ENCODE measurements around the gene MYO1E. TPM values are rescaled to one million over a fixed set of nuclear protein-coding genes. Genes with fewer than 3 reads are reported as not detected.

MYO1E gene
- total RNA-seq, 2 donors from 2014 or later, result 47.8 to 65.6 TPM

DNA sequence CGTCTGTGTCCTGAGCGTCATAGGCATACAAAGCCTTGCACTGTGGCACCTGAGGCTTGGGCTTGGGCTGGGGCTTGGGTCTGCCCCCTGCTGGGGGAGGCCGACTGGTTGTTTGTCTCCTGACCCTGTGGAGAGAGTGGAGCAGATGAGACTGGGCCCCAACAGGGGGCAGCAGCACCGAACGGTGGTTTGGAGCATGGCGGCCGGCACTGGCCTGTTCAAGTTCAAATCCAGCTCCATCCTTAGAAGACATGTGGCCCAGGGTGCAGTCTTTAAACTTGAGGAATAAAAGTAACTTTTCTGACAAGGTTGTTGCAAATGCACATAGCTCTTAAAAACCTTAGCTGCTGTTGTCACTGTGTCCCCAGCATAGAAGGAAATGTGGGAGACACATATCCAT, 234.4 kb downstream of the MYO1E start:
- 79 to 85% methylated on average over 6 to 7 of the region's 7 CpGs for WGBS, 2 experiments (ENCODE audit: insufficient coverage in 1 of 2, insufficient read length in 1 of 2)
- Histone ChIP-seq H3K9me3 (ENCODE audit: control insufficient read depth, low read length) (no peaks in the 10 kb centered on the region), H3K36me3 (ENCODE audit: control insufficient read depth, insufficient read depth, low read length) (peaks cover 71% of the 10 kb centered on the region), H3K9ac (ENCODE audit: extremely low read depth, low read length, poor library complexity, severe bottlenecking) (no peak overlapping the region), H3K27me3 (ENCODE audit: control insufficient read depth, insufficient read depth, low read length, poor library complexity, severe bottlenecking) (no peaks in the 10 kb centered on the region), H3K27ac (ENCODE audit: low read depth, low read length) (peak overlapping the region; percentile 7), H3K4me3 (ENCODE audit: low read length) (no peak overlapping the region), H3K4me1 (ENCODE audit: control insufficient read depth, insufficient read depth, low read length) (no peaks in the 10 kb centered on the region)
- Mint-ChIP-seq H3K4me3 (no peak overlapping the region), H3K4me1 (peaks cover 8% of the 10 kb centered on the region), H3K27ac (peak overlapping the region; percentile 10), H3K36me3 (ENCODE audit: low read depth) (peaks cover 62% of the 10 kb centered on the region), H3K9me3 (no peaks in the 10 kb centered on the region), H3K27me3 (ENCODE audit: insufficient read depth) (no peaks in the 10 kb centered on the region)
- TF ChIP-seq, protein P1, sequence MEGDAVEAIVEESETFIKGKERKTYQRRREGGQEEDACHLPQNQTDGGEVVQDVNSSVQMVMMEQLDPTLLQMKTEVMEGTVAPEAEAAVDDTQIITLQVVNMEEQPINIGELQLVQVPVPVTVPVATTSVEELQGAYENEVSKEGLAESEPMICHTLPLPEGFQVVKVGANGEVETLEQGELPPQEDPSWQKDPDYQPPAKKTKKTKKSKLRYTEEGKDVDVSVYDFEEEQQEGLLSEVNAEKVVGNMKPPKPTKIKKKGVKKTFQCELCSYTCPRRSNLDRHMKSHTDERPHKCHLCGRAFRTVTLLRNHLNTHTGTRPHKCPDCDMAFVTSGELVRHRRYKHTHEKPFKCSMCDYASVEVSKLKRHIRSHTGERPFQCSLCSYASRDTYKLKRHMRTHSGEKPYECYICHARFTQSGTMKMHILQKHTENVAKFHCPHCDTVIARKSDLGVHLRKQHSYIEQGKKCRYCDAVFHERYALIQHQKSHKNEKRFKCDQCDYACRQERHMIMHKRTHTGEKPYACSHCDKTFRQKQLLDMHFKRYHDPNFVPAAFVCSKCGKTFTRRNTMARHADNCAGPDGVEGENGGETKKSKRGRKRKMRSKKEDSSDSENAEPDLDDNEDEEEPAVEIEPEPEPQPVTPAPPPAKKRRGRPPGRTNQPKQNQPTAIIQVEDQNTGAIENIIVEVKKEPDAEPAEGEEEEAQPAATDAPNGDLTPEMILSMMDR (conservative IDR thresholded peaks at IDR 0.05), result peak; percentile 90
- peak; percentile 91 for DNase-seq

DNA sequence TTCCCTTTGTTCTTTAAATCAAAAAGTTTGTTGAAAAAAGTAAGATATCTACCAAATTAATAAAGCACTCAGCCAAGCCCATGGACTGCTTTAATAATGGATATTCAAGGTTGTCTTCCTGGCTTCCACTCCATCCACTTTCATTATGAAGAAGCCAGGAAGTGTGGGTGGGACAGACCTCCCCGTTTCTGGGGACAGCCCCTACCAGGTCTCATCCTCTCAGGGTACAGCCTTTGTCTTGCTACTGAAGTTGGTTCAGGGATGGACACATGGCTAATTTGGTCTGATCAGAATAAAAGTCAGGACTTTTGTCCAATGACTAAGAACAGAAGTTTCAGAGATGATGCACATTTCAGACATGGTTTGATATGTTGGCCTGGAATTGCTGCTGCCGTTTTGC, 235.1 kb downstream of the MYO1E start:
- no peaks in the 10 kb centered on the region for H3K27me3 Mint-ChIP-seq (ENCODE audit: insufficient read depth)
- H3K36me3 ChIP-seq (ENCODE audit: control insufficient read depth, insufficient read depth, low read length), result peaks cover 78% of the 10 kb centered on the region
- no peak overlapping the region for H3K27ac ChIP-seq (ENCODE audit: low read depth, low read length)
- H3K36me3 Mint-ChIP-seq (ENCODE audit: low read depth), result peaks cover 65% of the 10 kb centered on the region
- H3K9ac ChIP-seq (ENCODE audit: extremely low read depth, low read length, poor library complexity, severe bottlenecking), result no peak overlapping the region
- DNase-seq, result no peak
- H3K27me3 ChIP-seq (ENCODE audit: control insufficient read depth, insufficient read depth, low read length, poor library complexity, severe bottlenecking), result no peaks in the 10 kb centered on the region
- no peak overlapping the region for H3K4me3 Mint-ChIP-seq
- no peaks in the 10 kb centered on the region for H3K9me3 Mint-ChIP-seq
- no peaks in the 10 kb centered on the region for H3K9me3 ChIP-seq (ENCODE audit: control insufficient read depth, low read length)
- TF ChIP-seq, protein P1 (conservative IDR thresholded peaks at IDR 0.05), result no peak
- WGBS, 2 experiments (ENCODE audit: insufficient coverage in 1 of 2, insufficient read length in 1 of 2), result 50 to 61% methylated on average over 1 to 2 of the region's 2 CpGs
- peak overlapping the region; percentile 10 for H3K27ac Mint-ChIP-seq
- no peak overlapping the region for H3K4me3 ChIP-seq (ENCODE audit: low read length)
- H3K4me1 Mint-ChIP-seq, result peaks cover 8% of the 10 kb centered on the region
- H3K4me1 ChIP-seq (ENCODE audit: control insufficient read depth, insufficient read depth, low read length), result no peaks in the 10 kb centered on the region

DNA sequence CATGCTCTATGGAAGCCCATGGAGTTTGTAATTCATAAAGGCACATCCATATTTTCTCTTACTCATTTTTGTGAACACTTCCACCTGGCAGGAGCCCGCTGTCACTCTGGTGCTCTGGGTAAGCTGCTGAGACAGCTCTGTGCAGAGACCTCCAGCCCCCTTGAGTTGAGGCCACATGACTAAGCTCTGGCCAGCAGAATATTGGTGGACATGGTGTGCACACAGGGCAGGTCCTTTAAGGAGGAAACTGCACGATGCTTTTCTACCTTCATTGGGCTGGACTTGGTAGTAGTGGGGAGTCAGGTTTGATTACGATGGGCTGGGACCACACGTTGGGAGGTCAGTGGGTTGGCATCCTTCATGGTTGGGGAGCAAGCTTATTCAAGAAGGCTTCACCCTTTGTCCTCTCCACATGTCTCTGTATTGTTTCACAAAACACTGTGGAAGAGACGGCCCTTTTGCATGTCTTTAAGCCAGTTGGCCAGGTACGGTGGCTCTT, 238.7 kb downstream of the MYO1E start:
- Mint-ChIP-seq H3K27me3 (ENCODE audit: insufficient read depth) (no peaks in the 10 kb centered on the region), H3K4me1 (peaks cover 8% of the 10 kb centered on the region), H3K27ac (no peak overlapping the region), H3K4me3 (no peak overlapping the region), H3K36me3 (ENCODE audit: low read depth) (peaks cover 84% of the 10 kb centered on the region), H3K9me3 (peaks cover 14% of the 10 kb centered on the region)
- WGBS, 2 experiments (ENCODE audit: insufficient coverage in 1 of 2, insufficient read length in 1 of 2), result 92 to 94% methylated on average over 6 of the region's 6 CpGs
- TF ChIP-seq, protein P1 (conservative IDR thresholded peaks at IDR 0.05), result no peak
- Histone ChIP-seq H3K9me3 (ENCODE audit: control insufficient read depth, low read length) (peaks cover 7% of the 10 kb centered on the region), H3K27ac (ENCODE audit: low read depth, low read length) (no peak overlapping the region), H3K4me1 (ENCODE audit: control insufficient read depth, insufficient read depth, low read length) (no peaks in the 10 kb centered on the region), H3K27me3 (ENCODE audit: control insufficient read depth, insufficient read depth, low read length, poor library complexity, severe bottlenecking) (no peaks in the 10 kb centered on the region), H3K9ac (ENCODE audit: extremely low read depth, low read length, poor library complexity, severe bottlenecking) (no peak overlapping the region), H3K4me3 (ENCODE audit: low read length) (no peak overlapping the region), H3K36me3 (ENCODE audit: control insufficient read depth, insufficient read depth, low read length) (peaks cover 91% of the 10 kb centered on the region)
- no peak for DNase-seq
